ENCODE results near the gene CRIM1. TPM values are rescaled to one million over a fixed set of nuclear protein-coding genes. Genes with fewer than 3 reads are reported as not detected.

CRIM1 gene
- total RNA-seq, 2 experiments from 2014 or later: 3.1 to 3.3 TPM

GRCh38 chr2:36459725-36460137 lies 104.2 kb downstream of the CRIM1 start:
- no peak for DNase-seq
- H3K36me3 Mint-ChIP-seq (ENCODE audit: low read depth): peaks cover 3% of the 10 kb centered on the region
- no peak overlapping the region for H3K27ac Mint-ChIP-seq
- intact Hi-C loops (cut with micrococcal nuclease): loop anchor here (2.0 kb wide), 1 partner anchor 213 kb away; no protein-coding TSS in a partner anchor
- no peaks in the 10 kb centered on the region for H3K27me3 Mint-ChIP-seq (ENCODE audit: low read depth)
- H3K9me3 Mint-ChIP-seq: no peaks in the 10 kb centered on the region
- CTCF ChIA-PET: interaction anchor here (0.7 kb wide), 2 partner anchors 44 to 560 kb away, joined by 3 read pairs; no protein-coding TSS in a partner anchor
- H3K4me1 Mint-ChIP-seq (ENCODE audit: low read depth): no peaks in the 10 kb centered on the region
- no peak overlapping the region for H3K4me3 Mint-ChIP-seq

- Mint-ChIP-seq H3K27me3 (ENCODE audit: low read depth) (no peaks in the 10 kb centered on the region), H3K4me3 (no peak overlapping the region), H3K4me1 (ENCODE audit: low read depth) (no peaks in the 10 kb centered on the region), H3K36me3 (ENCODE audit: low read depth) (peaks cover 3% of the 10 kb centered on the region), H3K9me3 (no peaks in the 10 kb centered on the region), H3K27ac (no peak overlapping the region)
- CTCF ChIA-PET: interaction anchor here (0.6 to 0.7 kb wide), 2 partner anchors 145 to 339 kb away, joined by 3 read pairs; no protein-coding TSS in a partner anchor
- no peak for DNase-seq
- intact Hi-C loops (cut with micrococcal nuclease): loop anchor here (1.0 to 2.0 kb wide), 4 partner anchors 74 to 214 kb away; no protein-coding TSS in a partner anchor
Measured at GRCh38 chr2:36461039-36461681, 105.6 kb downstream of the CRIM1 start.

- H3K27ac Mint-ChIP-seq: no peak overlapping the region
- no peak overlapping the region for H3K4me3 Mint-ChIP-seq
- H3K4me1 Mint-ChIP-seq (ENCODE audit: low read depth): no peaks in the 10 kb centered on the region
- DNase-seq: no peak
- CTCF ChIA-PET: interaction anchor here (0.7 kb wide), 1 partner anchor 20 kb away, joined by 4 read pairs; no protein-coding TSS in a partner anchor
- intact Hi-C loops (cut with micrococcal nuclease): no loop called here
- H3K9me3 Mint-ChIP-seq: no peaks in the 10 kb centered on the region
- H3K27me3 Mint-ChIP-seq (ENCODE audit: low read depth): no peaks in the 10 kb centered on the region
- H3K36me3 Mint-ChIP-seq (ENCODE audit: low read depth): peaks cover 3% of the 10 kb centered on the region
Measured at GRCh38 chr2:36462311-36462935, 106.8 kb downstream of the CRIM1 start.

- intact Hi-C loops (cut with micrococcal nuclease): no loop called here
- H3K4me1 Mint-ChIP-seq (ENCODE audit: low read depth): no peaks in the 10 kb centered on the region
- no peaks in the 10 kb centered on the region for H3K9me3 Mint-ChIP-seq
- H3K27me3 Mint-ChIP-seq (ENCODE audit: low read depth): no peaks in the 10 kb centered on the region
- CTCF ChIA-PET: interaction anchor here (0.6 kb wide), 1 partner anchor 233 kb away, joined by 3 read pairs; the partner anchor contains the start of gene VIT
- H3K27ac Mint-ChIP-seq: no peak overlapping the region
- H3K36me3 Mint-ChIP-seq (ENCODE audit: low read depth): peaks cover 3% of the 10 kb centered on the region
- H3K4me3 Mint-ChIP-seq: no peak overlapping the region
- no peak for DNase-seq
Measured at GRCh38 chr2:36463365-36463764, 107.8 kb downstream of the CRIM1 start.

GRCh38 chr2:36464006-36464721 lies 108.6 kb downstream of the CRIM1 start:
- no peak overlapping the region for H3K4me3 Mint-ChIP-seq
- H3K36me3 Mint-ChIP-seq (ENCODE audit: low read depth): peaks cover 3% of the 10 kb centered on the region
- no peak overlapping the region for H3K27ac Mint-ChIP-seq
- H3K4me1 Mint-ChIP-seq (ENCODE audit: low read depth): no peaks in the 10 kb centered on the region
- H3K27me3 Mint-ChIP-seq (ENCODE audit: low read depth): no peaks in the 10 kb centered on the region
- CTCF ChIA-PET: no interaction called here
- no peaks in the 10 kb centered on the region for H3K9me3 Mint-ChIP-seq
- intact Hi-C loops (cut with micrococcal nuclease): no loop called here
- DNase-seq: no peak

- Mint-ChIP-seq H3K27me3 (ENCODE audit: low read depth) (no peaks in the 10 kb centered on the region), H3K36me3 (ENCODE audit: low read depth) (peaks cover 3% of the 10 kb centered on the region), H3K27ac (no peak overlapping the region), H3K4me1 (ENCODE audit: low read depth) (no peaks in the 10 kb centered on the region), H3K4me3 (no peak overlapping the region), H3K9me3 (no peaks in the 10 kb centered on the region)
- intact Hi-C loops (cut with micrococcal nuclease): no loop called here
- no peak for DNase-seq
- CTCF ChIA-PET: no interaction called here
Measured at GRCh38 chr2:36466135-36466534, 110.6 kb downstream of the CRIM1 start.

GRCh38 chr2:36468463-36469105 lies 113.0 kb downstream of the CRIM1 start:
- CTCF ChIA-PET: no interaction called here
- no peak for DNase-seq

GRCh38 chr2:36469106-36469477 lies 113.5 kb downstream of the CRIM1 start:
- CTCF ChIA-PET: no interaction called here
- intact Hi-C loops (cut with micrococcal nuclease): no loop called here
- Mint-ChIP-seq H3K4me1 (ENCODE audit: low read depth) (no peaks in the 10 kb centered on the region), H3K4me3 (no peak overlapping the region), H3K9me3 (peaks cover 5% of the 10 kb centered on the region), H3K27ac (no peak overlapping the region), H3K27me3 (ENCODE audit: low read depth) (no peaks in the 10 kb centered on the region), H3K36me3 (ENCODE audit: low read depth) (peaks cover 3% of the 10 kb centered on the region)
- no peak for DNase-seq

More at GRCh38 chr2:36468463-36469105, 113.0 kb downstream of the CRIM1 start:
- H3K27ac Mint-ChIP-seq: no peak overlapping the region
- H3K4me1 Mint-ChIP-seq (ENCODE audit: low read depth): no peaks in the 10 kb centered on the region
- peaks cover 2% of the 10 kb centered on the region for H3K9me3 Mint-ChIP-seq
- H3K36me3 Mint-ChIP-seq (ENCODE audit: low read depth): peaks cover 3% of the 10 kb centered on the region
- no peaks in the 10 kb centered on the region for H3K27me3 Mint-ChIP-seq (ENCODE audit: low read depth)
- intact Hi-C loops (cut with micrococcal nuclease): no loop called here
- H3K4me3 Mint-ChIP-seq: no peak overlapping the region

- intact Hi-C loops (cut with micrococcal nuclease): no loop called here
- H3K4me3 Mint-ChIP-seq: no peak overlapping the region
- DNase-seq: no peak
- no peaks in the 10 kb centered on the region for H3K4me1 Mint-ChIP-seq (ENCODE audit: low read depth)
- no peaks in the 10 kb centered on the region for H3K27me3 Mint-ChIP-seq (ENCODE audit: low read depth)
- CTCF ChIA-PET: interaction anchor here (0.6 to 0.7 kb wide), 2 partner anchors 188 to 737 kb away, joined by 3 to 10 read pairs; no protein-coding TSS in a partner anchor
- no peak overlapping the region for H3K27ac Mint-ChIP-seq
- peaks cover 2% of the 10 kb centered on the region for H3K36me3 Mint-ChIP-seq (ENCODE audit: low read depth)
- H3K9me3 Mint-ChIP-seq: peaks cover 7% of the 10 kb centered on the region
Measured at GRCh38 chr2:36469710-36470109, 114.1 kb downstream of the CRIM1 start.

- CTCF ChIA-PET: no interaction called here
Measured at GRCh38 chr2:36473230-36473629, 117.7 kb downstream of the CRIM1 start.

GRCh38 chr2:36476411-36476810 lies 120.8 kb downstream of the CRIM1 start:
- Mint-ChIP-seq H3K27ac (no peak overlapping the region), H3K36me3 (ENCODE audit: low read depth) (peaks cover 21% of the 10 kb centered on the region), H3K27me3 (ENCODE audit: low read depth) (no peaks in the 10 kb centered on the region), H3K9me3 (peaks cover 28% of the 10 kb centered on the region), H3K4me3 (no peak overlapping the region), H3K4me1 (ENCODE audit: low read depth) (no peaks in the 10 kb centered on the region)
- intact Hi-C loops (cut with micrococcal nuclease): no loop called here
- no peak for DNase-seq
- CTCF ChIA-PET: no interaction called here

More at GRCh38 chr2:36473230-36473629, 117.7 kb downstream of the CRIM1 start:
- Mint-ChIP-seq H3K4me3 (no peak overlapping the region), H3K27ac (no peak overlapping the region), H3K27me3 (ENCODE audit: low read depth) (no peaks in the 10 kb centered on the region), H3K36me3 (ENCODE audit: low read depth) (peaks cover 16% of the 10 kb centered on the region), H3K9me3 (peaks cover 28% of the 10 kb centered on the region), H3K4me1 (ENCODE audit: low read depth) (no peaks in the 10 kb centered on the region)
- intact Hi-C loops (cut with micrococcal nuclease): no loop called here
- DNase-seq: no peak

- H3K9me3 Mint-ChIP-seq: peaks cover 26% of the 10 kb centered on the region
- no peaks in the 10 kb centered on the region for H3K4me1 Mint-ChIP-seq (ENCODE audit: low read depth)
- H3K27me3 Mint-ChIP-seq (ENCODE audit: low read depth): no peaks in the 10 kb centered on the region
- H3K27ac Mint-ChIP-seq: no peak overlapping the region
- H3K36me3 Mint-ChIP-seq (ENCODE audit: low read depth): peaks cover 21% of the 10 kb centered on the region
- intact Hi-C loops (cut with micrococcal nuclease): no loop called here
- CTCF ChIA-PET: interaction anchor here (0.6 kb wide), 1 partner anchor 386 kb away, joined by 7 read pairs; no protein-coding TSS in a partner anchor
- DNase-seq: no peak
- H3K4me3 Mint-ChIP-seq: no peak overlapping the region
Measured at GRCh38 chr2:36477315-36477714, 121.7 kb downstream of the CRIM1 start.
